AG04450 (cell line): Measurements from ENCODE around the gene TXN. TPM values are rescaled to one million over a fixed set of nuclear protein-coding genes. Genes with fewer than 3 reads are reported as not detected.

ENCODE experiments used
- CTCF ChIA-PET: fragments of 300-600, 350-600 bp; formaldehyde crosslinking; extraction: SDS; loops from one replicate; lab custom pipeline; 2022; ENCODE audit warnings: antibody characterized with exemption, inconsistent platforms; lab: Charles Lee
- POLR2A ChIA-PET: fragments of 350-600 bp; formaldehyde crosslinking; extraction: SDS; loops from one replicate; lab custom pipeline; 2021; ENCODE audit warnings: antibody characterized with exemption, inconsistent platforms; lab: Yijun Ruan, JAX
- DNase-seq: peaks from one replicate; pipeline ENCODE4 v3.0.0-alpha.2; 2011; ENCODE audit warnings: low read depth, low spot score
- H3K27ac ChIP-seq: one replicate; pipeline ENCODE4 v1.5.1; 2012; ENCODE audit warnings: low read depth, low read length, control low read depth
- H3K27me3 ChIP-seq: one replicate; pipeline ENCODE4 v1.6.0; 2012; ENCODE audit warnings: low read length; ENCODE audit not compliant: control insufficient read depth, insufficient read depth
- H3K4me3 ChIP-seq: 2 replicates; pipeline ENCODE4 v1.5.1; 2011; ENCODE audit warnings: mild to moderate bottlenecking, low read depth, low read length, control low read depth
- H3K9me3 ChIP-seq: 2 replicates; pipeline ENCODE4 v1.5.1; 2012; ENCODE audit warnings: low read length; ENCODE audit not compliant: control insufficient read depth, insufficient read depth
- polyA plus RNA-seq: library from polyadenylated mRNA; depleted of rRNA; stranded (reverse); fragments of >200 nt; gene quantifications from 2 replicates; pipeline ENCODE4 v1.2.3, GENCODE V29; 2011
- TF ChIP-seq, protein P1 (sequence below): IDR thresholded peaks from 2 replicates; pipeline ENCODE4 v1.5.1; 2011; ENCODE audit warnings: low read depth, low read length, control low read depth, inconsistent platforms

TXN gene
- polyA plus RNA-seq, 1 experiment: 630 TPM

DNA sequence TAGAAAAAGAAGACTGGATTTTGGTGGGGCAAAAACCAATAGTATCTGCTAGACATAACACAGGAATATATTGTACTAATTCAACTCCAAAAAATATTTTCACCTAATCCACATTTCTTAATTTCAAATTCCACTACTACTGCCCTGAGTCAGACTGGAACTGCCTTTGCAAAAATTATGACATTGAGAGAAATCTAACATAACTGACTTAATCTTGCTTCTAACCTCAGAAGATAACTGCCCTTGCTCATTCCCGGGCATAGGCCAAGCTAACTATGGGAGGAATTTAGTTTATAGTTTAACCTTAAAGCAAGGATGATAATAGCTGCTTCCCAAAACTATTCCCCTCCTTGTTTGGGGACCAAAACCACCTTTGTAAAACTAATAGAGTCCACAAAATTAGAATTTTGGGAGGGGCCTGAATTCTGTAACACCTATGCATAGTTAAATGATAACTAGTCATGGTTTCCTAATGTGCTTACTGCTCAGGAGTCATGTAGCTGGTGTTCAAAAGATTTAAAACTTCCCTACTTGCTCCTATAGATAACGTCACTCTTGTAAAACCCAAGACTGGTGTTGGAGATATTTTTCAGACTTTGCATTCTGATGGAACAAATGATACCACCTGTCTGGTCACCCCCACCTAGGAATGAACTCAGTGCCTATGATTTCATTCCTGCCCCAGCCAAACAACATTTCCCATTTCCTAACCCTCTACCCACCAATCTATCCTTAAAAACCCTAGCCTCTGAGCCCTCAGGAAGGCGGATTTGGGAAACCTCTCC is 14.1 kb upstream of the TXN start:
- no peak overlapping the region for H3K27ac ChIP-seq
- peaks cover 6% of the 10 kb centered on the region for H3K27me3 ChIP-seq
- ChIA-PET CTCF (no interaction called here), POLR2A (no interaction called here)
- no peak overlapping the region for H3K4me3 ChIP-seq
- no peaks in the 10 kb centered on the region for H3K9me3 ChIP-seq
- DNase-seq: no peak
- TF ChIP-seq, protein P1, sequence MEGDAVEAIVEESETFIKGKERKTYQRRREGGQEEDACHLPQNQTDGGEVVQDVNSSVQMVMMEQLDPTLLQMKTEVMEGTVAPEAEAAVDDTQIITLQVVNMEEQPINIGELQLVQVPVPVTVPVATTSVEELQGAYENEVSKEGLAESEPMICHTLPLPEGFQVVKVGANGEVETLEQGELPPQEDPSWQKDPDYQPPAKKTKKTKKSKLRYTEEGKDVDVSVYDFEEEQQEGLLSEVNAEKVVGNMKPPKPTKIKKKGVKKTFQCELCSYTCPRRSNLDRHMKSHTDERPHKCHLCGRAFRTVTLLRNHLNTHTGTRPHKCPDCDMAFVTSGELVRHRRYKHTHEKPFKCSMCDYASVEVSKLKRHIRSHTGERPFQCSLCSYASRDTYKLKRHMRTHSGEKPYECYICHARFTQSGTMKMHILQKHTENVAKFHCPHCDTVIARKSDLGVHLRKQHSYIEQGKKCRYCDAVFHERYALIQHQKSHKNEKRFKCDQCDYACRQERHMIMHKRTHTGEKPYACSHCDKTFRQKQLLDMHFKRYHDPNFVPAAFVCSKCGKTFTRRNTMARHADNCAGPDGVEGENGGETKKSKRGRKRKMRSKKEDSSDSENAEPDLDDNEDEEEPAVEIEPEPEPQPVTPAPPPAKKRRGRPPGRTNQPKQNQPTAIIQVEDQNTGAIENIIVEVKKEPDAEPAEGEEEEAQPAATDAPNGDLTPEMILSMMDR: no peak

DNA sequence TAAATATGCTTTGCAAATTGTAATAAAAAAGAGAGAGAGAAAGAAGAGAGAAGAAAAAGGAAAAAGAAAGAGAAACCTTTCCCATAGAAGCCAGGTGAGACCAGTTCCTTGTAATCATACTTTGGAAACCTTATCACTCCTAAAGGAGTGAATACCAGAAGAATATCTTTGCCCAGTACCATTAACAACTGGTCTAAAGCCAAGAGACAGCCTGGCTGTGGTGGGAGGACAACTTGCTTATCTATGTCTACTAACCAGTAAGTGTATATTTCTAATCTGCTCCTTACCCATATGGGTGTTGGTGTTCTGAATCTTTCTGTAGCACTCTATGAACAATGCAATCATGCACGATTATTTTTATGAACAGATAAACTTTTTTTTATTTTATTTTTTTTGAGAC is 10.5 kb upstream of the TXN start:
- Histone ChIP-seq H3K27me3 (peaks cover 3% of the 10 kb centered on the region), H3K9me3 (no peaks in the 10 kb centered on the region), H3K4me3 (no peak overlapping the region), H3K27ac (no peak overlapping the region)
- TF ChIP-seq, protein P1: no peak
- ChIA-PET POLR2A (no interaction called here), CTCF (no interaction called here)
- no peak for DNase-seq

- H3K27ac ChIP-seq: no peak overlapping the region
- DNase-seq: no peak
- POLR2A ChIA-PET: no interaction called here
- CTCF ChIA-PET: no interaction called here
- TF ChIP-seq, protein P1: no peak
- H3K9me3 ChIP-seq: no peaks in the 10 kb centered on the region
- H3K27me3 ChIP-seq: no peaks in the 10 kb centered on the region
- no peak overlapping the region for H3K4me3 ChIP-seq
Observed at GRCh38 chr9:110261632-110262031, 5.3 kb upstream of the TXN start.

GRCh38 chr9:110260911-110261310 is 4.6 kb upstream of the TXN start:
- ChIA-PET CTCF (no interaction called here), POLR2A (no interaction called here)
- Histone ChIP-seq H3K27me3 (no peaks in the 10 kb centered on the region), H3K9me3 (no peaks in the 10 kb centered on the region; the same call in 1 of the 2 replicates), H3K4me3 (no peak overlapping the region), H3K27ac (no peak overlapping the region)
- TF ChIP-seq, protein P1: no peak
- no peak for DNase-seq

DNA sequence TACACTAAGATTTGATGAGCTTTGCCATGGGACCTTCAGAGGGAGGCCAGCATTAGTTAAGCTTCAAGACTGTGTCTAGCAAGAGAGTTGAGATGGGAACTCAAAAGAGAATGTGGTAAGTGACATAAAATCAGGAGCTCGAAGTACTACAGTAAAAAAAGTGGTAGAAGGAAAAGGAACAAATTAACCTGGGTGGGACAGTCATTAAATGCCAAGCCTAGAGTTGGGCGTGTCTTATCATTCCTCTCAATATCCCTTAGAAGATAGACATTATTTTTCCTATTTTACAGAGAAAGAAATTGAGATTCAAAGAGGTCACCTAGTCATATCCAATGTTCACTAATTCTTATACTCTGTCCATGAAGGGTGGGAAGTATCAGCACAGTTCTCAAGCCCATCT is 3.3 kb upstream of the TXN start:
- H3K4me3 ChIP-seq: no peak overlapping the region

More for the DNA sequence above, 3.3 kb upstream of the TXN start:
- TF ChIP-seq, protein P1: no peak
- Histone ChIP-seq H3K27me3 (no peaks in the 10 kb centered on the region), H3K9me3 (no peaks in the 10 kb centered on the region; the same call in 1 of the 2 replicates), H3K27ac (no peak overlapping the region)
- DNase-seq: no peak
- ChIA-PET CTCF (no interaction called here), POLR2A (no interaction called here)
